ENCODE data around the gene SLC38A3.
A peak's percentile ranks its signal among the peaks of the same experiment; 100 is the strongest.
"Not testable (repeated sequence)": the region's sequence is repeated elsewhere in the genome, so short reads cannot be mapped to it uniquely, and the experiment has no call there.

Gene SLC38A3

DNA sequence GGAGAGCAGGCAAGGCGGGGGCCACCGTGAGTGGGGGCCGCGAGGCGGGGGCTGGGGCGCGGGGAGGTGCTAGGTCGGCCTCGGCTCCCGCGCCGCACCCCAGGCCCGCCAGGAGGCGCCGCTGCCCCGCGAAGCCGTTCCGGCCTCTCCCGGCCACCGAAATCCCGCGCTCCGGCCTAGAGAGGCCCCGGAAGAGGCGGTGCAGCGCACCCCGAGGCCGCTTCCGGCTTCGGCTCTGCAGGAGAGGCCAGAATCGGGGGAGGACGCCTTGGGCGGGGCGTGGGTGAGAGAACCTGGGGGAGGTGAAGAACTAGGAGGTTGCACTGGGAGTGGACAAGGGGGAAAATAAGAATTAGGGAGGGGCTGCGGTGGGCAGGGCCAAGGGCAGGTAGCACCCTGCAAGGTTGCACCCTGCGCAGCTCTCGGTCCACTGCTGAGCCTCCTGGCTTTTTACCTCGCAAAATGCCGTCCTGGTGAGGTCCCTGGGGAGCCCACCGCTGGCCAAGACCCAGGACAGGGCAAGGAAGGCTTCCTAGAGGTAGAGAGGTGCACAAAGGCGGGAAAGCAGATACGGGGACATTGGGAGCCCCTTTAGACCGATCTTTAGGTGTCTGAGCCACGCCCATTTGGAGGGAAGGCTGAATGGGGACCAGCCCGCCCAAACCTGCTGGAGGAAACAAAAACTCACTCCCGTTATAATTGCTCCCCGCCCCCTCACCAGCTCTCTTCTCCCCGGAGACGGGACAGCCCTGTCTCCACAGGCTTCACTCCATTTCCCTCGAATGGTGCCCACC, 22.5 kb downstream of the SLC38A3 start:
- Histone ChIP-seq H3K14ac (ENCODE audit: low read length) (no peak overlapping the region), H3K4me1 (ENCODE audit: control insufficient read depth in 2 of 2, insufficient read depth in 1 of 2, low read depth in 1 of 2, low read length in 2 of 2) (peaks cover 17 to 31% of the 10 kb centered on the region in 2 donors), H3K27me3 (ENCODE audit: control insufficient read depth in 3 of 3, insufficient read depth in 3 of 3, low read depth in 1 of 3, low read length in 3 of 3) (peaks cover 0 to 12% (median 6%) of the 10 kb centered on the region in 3 experiments), H3K36me3 (replicated peaks in 1 of 2; ENCODE audit: control insufficient read depth in 2 of 2, insufficient read depth in 2 of 2, low read length in 2 of 2) (no peaks in the 10 kb centered on the region), H2AFZ (ENCODE audit: low read length) (peak overlapping the region; percentile 92), H4K8ac (ENCODE audit: low read depth, low read length) (peak overlapping the region; percentile 86), H4K91ac (ENCODE audit: low read depth, low read length, poor library complexity) (peak overlapping the region; percentile 87), H3K4ac (ENCODE audit: low read length) (peak overlapping the region; percentile 96), H3K9me3 (replicated peaks in 1 of 2; ENCODE audit: control insufficient read depth in 2 of 2, insufficient read depth in 1 of 2, low read depth in 1 of 2, low read length in 2 of 2) (no peaks in the 10 kb centered on the region), H2BK15ac (ENCODE audit: low read length) (peak overlapping the region; percentile 99), H2BK5ac (ENCODE audit: low read length) (peak overlapping the region; percentile 99), H2BK12ac (ENCODE audit: low read length) (peak overlapping the region; percentile 95), H3K4me3 (ENCODE audit: low read length in 2 of 2) (peak overlapping the region; percentile 88), H3K27ac (replicated peaks; ENCODE audit: low read length) (peak overlapping the region; percentile 98), H3K9ac (ENCODE audit: low read depth, low read length, poor library complexity) (peak overlapping the region; percentile 94), H2BK120ac (ENCODE audit: low read depth, low read length) (peak overlapping the region; percentile 96), H3K79me1 (ENCODE audit: low read depth, low read length) (peaks cover 4% of the 10 kb centered on the region), H2AK5ac (ENCODE audit: low read depth, low read length) (peak overlapping the region; percentile 100), H3K18ac (ENCODE audit: low read length) (peak overlapping the region; percentile 100), H3K23ac (ENCODE audit: low read depth, low read length, poor library complexity) (peak overlapping the region; percentile 94), H3K4me2 (ENCODE audit: insufficient read depth, low read length, poor library complexity, severe bottlenecking) (peak overlapping the region; percentile 90)
- WGBS, 2 donors (ENCODE audit: extremely low coverage in 2 of 2, insufficient read length in 2 of 2, insufficient replicate concordance in 1 of 2), result no CpG with 5 or more reads among the region's 51 CpGs
- DNase-seq (ENCODE audit: low spot score), result peak; percentile 89

DNA sequence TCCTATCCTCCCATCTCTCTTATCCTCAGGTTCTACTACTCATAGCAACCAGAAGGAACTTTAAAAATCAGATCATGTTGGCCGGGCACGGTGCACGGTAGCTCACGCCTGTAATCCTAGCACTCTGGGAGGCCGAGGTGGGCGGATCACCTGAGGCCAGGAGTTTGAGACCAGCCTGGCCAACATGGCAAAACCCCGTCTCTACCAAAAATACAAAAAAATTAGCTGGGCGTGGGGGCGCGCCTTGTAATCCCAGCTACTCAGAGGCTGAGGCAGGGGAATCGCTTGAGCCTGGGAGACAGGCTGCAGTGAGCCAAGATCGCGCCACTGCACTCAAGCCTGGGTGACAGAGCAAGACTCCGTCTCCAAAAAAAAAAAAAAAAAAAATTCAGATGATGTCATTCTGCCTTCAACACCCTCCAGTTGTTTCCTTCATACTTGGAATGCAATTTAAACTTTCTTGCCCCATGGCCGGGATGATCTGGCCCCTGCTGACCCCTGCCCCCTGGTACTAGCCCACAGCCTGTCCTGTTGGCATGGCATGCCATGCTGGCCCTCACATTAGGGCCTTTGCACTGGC, 23.2 kb downstream of the SLC38A3 start:
- Histone ChIP-seq H2BK12ac (ENCODE audit: low read length) (peak overlapping the region; percentile 99), H2BK5ac (ENCODE audit: low read length) (peak overlapping the region; percentile 99), H3K4me3 (ENCODE audit: low read length in 2 of 2) (peak overlapping the region; percentile 88), H3K18ac (ENCODE audit: low read length) (peak overlapping the region; percentile 100), H3K9ac (ENCODE audit: low read depth, low read length, poor library complexity) (peak overlapping the region; percentile 71), H2AFZ (ENCODE audit: low read length) (peak overlapping the region; percentile 88), H3K27me3 (ENCODE audit: control insufficient read depth in 3 of 3, insufficient read depth in 3 of 3, low read depth in 1 of 3, low read length in 3 of 3) (peaks cover 0 to 12% (median 6%) of the 10 kb centered on the region in 3 experiments), H3K4me2 (ENCODE audit: insufficient read depth, low read length, poor library complexity, severe bottlenecking) (peak overlapping the region; percentile 83), H2AK5ac (ENCODE audit: low read depth, low read length) (peak overlapping the region; percentile 99), H3K27ac (replicated peaks; ENCODE audit: low read length) (peak overlapping the region; percentile 98), H3K23ac (ENCODE audit: low read depth, low read length, poor library complexity) (peak overlapping the region; percentile 8), H2BK15ac (ENCODE audit: low read length) (peak overlapping the region; percentile 2), H3K4ac (ENCODE audit: low read length) (peak overlapping the region; percentile 5), H3K4me1 (ENCODE audit: control insufficient read depth in 2 of 2, insufficient read depth in 1 of 2, low read depth in 1 of 2, low read length in 2 of 2) (peaks cover 23 to 38% of the 10 kb centered on the region in 2 donors)
- WGBS, 2 donors (ENCODE audit: extremely low coverage in 2 of 2, insufficient read length in 2 of 2, insufficient replicate concordance in 1 of 2), result no CpG with 5 or more reads among the region's 15 CpGs
- not testable (repeated sequence) for H4K8ac ChIP-seq (ENCODE audit: low read depth, low read length); H3K9me3 ChIP-seq (replicated peaks in 1 of 2; ENCODE audit: control insufficient read depth in 2 of 2, insufficient read depth in 1 of 2, low read depth in 1 of 2, low read length in 2 of 2); H3K14ac ChIP-seq (ENCODE audit: low read length); DNase-seq (ENCODE audit: low spot score); H3K79me1 ChIP-seq (ENCODE audit: low read depth, low read length); H2BK120ac ChIP-seq (ENCODE audit: low read depth, low read length); H3K36me3 ChIP-seq (replicated peaks in 1 of 2; ENCODE audit: control insufficient read depth in 2 of 2, insufficient read depth in 2 of 2, low read length in 2 of 2); H4K91ac ChIP-seq (ENCODE audit: low read depth, low read length, poor library complexity)

DNA sequence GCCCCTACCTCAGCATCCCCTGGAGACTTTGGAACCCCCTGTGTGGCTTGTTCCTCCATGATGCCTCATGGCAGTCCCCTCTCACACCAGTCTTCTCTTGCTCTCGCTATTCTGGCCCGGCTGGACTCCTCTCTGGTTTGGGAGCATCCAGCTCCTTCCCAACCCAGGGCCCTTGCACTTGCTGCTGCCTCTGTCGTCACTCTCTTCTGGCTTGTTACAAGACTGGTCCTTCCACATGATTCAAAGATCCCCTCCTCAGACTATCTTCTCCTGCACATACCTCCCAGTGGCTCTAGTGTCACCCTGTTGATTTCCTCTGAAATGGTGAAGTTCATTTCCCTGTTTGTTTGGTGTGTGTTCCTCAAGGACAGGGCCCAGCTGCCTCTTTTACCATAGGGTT, 24.4 kb downstream of the SLC38A3 start:
- Histone ChIP-seq H3K4me2 (ENCODE audit: insufficient read depth, low read length, poor library complexity, severe bottlenecking) (no peak overlapping the region), H3K14ac (ENCODE audit: low read length) (no peak overlapping the region), H3K79me1 (ENCODE audit: low read depth, low read length) (peaks cover 4% of the 10 kb centered on the region), H2BK120ac (ENCODE audit: low read depth, low read length) (peak overlapping the region; percentile 52), H3K9me3 (replicated peaks in 1 of 2; ENCODE audit: control insufficient read depth in 2 of 2, insufficient read depth in 1 of 2, low read depth in 1 of 2, low read length in 2 of 2) (no peaks in the 10 kb centered on the region), H3K18ac (ENCODE audit: low read length) (no peak overlapping the region), H3K9ac (ENCODE audit: low read depth, low read length, poor library complexity) (no peak overlapping the region), H3K4ac (ENCODE audit: low read length) (no peak overlapping the region), H3K36me3 (replicated peaks in 1 of 2; ENCODE audit: control insufficient read depth in 2 of 2, insufficient read depth in 2 of 2, low read length in 2 of 2) (no peaks in the 10 kb centered on the region), H4K91ac (ENCODE audit: low read depth, low read length, poor library complexity) (peak overlapping the region; percentile 15), H2AFZ (ENCODE audit: low read length) (no peak overlapping the region), H3K4me3 (ENCODE audit: low read length in 2 of 2) (no peak overlapping the region), H2BK12ac (ENCODE audit: low read length) (no peak overlapping the region), H3K23ac (ENCODE audit: low read depth, low read length, poor library complexity) (no peak overlapping the region), H3K27ac (replicated peaks; ENCODE audit: low read length) (no peak overlapping the region), H2BK5ac (ENCODE audit: low read length) (peak overlapping the region; percentile 99), H2AK5ac (ENCODE audit: low read depth, low read length) (peak overlapping the region; percentile 99), H2BK15ac (ENCODE audit: low read length) (peak overlapping the region; percentile 93), H3K27me3 (ENCODE audit: control insufficient read depth in 3 of 3, insufficient read depth in 3 of 3, low read depth in 1 of 3, low read length in 3 of 3) (peaks cover 0 to 7% (median 6%) of the 10 kb centered on the region in 3 experiments), H3K4me1 (ENCODE audit: control insufficient read depth in 2 of 2, insufficient read depth in 1 of 2, low read depth in 1 of 2, low read length in 2 of 2) (peaks cover 27 to 41% of the 10 kb centered on the region in 2 donors), H4K8ac (ENCODE audit: low read depth, low read length) (no peak overlapping the region)
- no CpG with 5 or more reads among the region's 3 CpGs for WGBS, 2 donors (ENCODE audit: extremely low coverage in 2 of 2, insufficient read length in 2 of 2, insufficient replicate concordance in 1 of 2)
- no peak for DNase-seq (ENCODE audit: low spot score)
